SK-N-SH (cell line): ENCODE results near the gene CD6. TPM values are rescaled to one million over a fixed set of nuclear protein-coding genes. Genes with fewer than 3 reads are reported as not detected.

ENCODE experiments used
- CTCF ChIA-PET: fragments of 300-600, 350-600 bp; formaldehyde crosslinking; extraction: SDS; loops from one replicate; lab custom pipeline; 2021; lab: Yijun Ruan, JAX
- POLR2A ChIA-PET: fragments of 350-600 bp; sonication (Branson Sonifier 250); formaldehyde crosslinking; extraction: SDS; loops from one replicate; lab custom pipeline; 2020; ENCODE audit warnings: antibody characterized with exemption, inconsistent platforms; lab: Yijun Ruan, JAX
- DNase-seq: peaks from one replicate; pipeline ENCODE4 v3.0.0; 2012
- H2AFZ ChIP-seq: fragments of 200-600 bp; sonication (generic); 2 replicates; pipeline ENCODE4 v1.8.1; 2016; ENCODE audit warnings: antibody characterized with exemption, mild to moderate bottlenecking, low read depth
- H3F3A ChIP-seq: fragments of 200-600 bp; sonication (generic); replicated peaks from 2 replicates; pipeline ENCODE3; 2016; ENCODE audit warnings: antibody characterized with exemption, mild to moderate bottlenecking; ENCODE audit not compliant: insufficient read depth
- H3K27ac ChIP-seq, 2 experiments: fragments of 200-500 bp in 1 of 2; fragments of 200-600 bp in 1 of 2; sonication (Bioruptor generic) in 1 of 2; sonication (generic), shearing (Covaris generic) in 1 of 2; 2 replicates each; pipeline versions ENCODE4 v1.5.1 to v1.6.1; 2014 to 2016; ENCODE audit warnings: low read depth in 2 of 2, inconsistent platforms in 1 of 2, low read length in 1 of 2, mild to moderate bottlenecking in 1 of 2, mixed read lengths in 1 of 2
- H3K27me3 ChIP-seq: fragments of 200-600 bp; sonication (generic), shearing (Covaris generic); 2 replicates; pipeline ENCODE4 v1.6.1; 2016; ENCODE audit warnings: mixed run types; ENCODE audit not compliant: insufficient read depth
- H3K36me3 ChIP-seq, 2 experiments: fragments of 200-500 bp in 1 of 2; fragments of 200-600 bp in 1 of 2; sonication (Bioruptor generic) in 1 of 2; sonication (generic) in 1 of 2; replicated peaks in 1 of 2; 2 replicates each; pipeline versions ENCODE3 to v1.5.1; 2014 to 2016; ENCODE audit warnings: low read length in 1 of 2, mild to moderate bottlenecking in 1 of 2; ENCODE audit not compliant: insufficient read depth in 2 of 2, control insufficient read depth in 1 of 2
- H3K4me1 ChIP-seq, 2 experiments: fragments of 200-500 bp in 1 of 2; fragments of 200-600 bp in 1 of 2; sonication (Bioruptor generic) in 1 of 2; sonication (generic), shearing (Covaris generic) in 1 of 2; 2 replicates each; pipeline versions ENCODE4 v1.5.1 to v1.6.1; 2014 to 2016; ENCODE audit warnings: low read depth in 1 of 2, low read length in 1 of 2, mixed run types in 1 of 2; ENCODE audit not compliant: insufficient read depth in 2 of 2, control insufficient read depth in 1 of 2
- H3K4me2 ChIP-seq: fragments of 200-600 bp; sonication (generic), shearing (Covaris generic); 2 replicates; pipeline ENCODE4 v1.6.1; 2017; ENCODE audit warnings: mixed run types
- H3K4me3 ChIP-seq, 2 experiments: fragments of 200-500 bp in 1 of 2; fragments of 200-600 bp in 1 of 2; sonication (Bioruptor generic) in 1 of 2; sonication (generic), shearing (Covaris generic) in 1 of 2; 2 replicates each; pipeline versions ENCODE4 v1.5.1 to v1.8.1; 2014 to 2016; ENCODE audit warnings: low read depth in 2 of 2, inconsistent platforms in 1 of 2, low read length in 1 of 2, mild to moderate bottlenecking in 1 of 2, mixed read lengths in 1 of 2, moderate library complexity in 1 of 2
- H3K79me2 ChIP-seq: fragments of 200-600 bp; sonication (generic); 2 replicates; pipeline ENCODE4 v1.8.1; 2017; ENCODE audit warnings: mild to moderate bottlenecking; ENCODE audit not compliant: insufficient read depth
- H3K9ac ChIP-seq: fragments of 200-600 bp; sonication (generic); 2 replicates; pipeline ENCODE4 v1.6.1; 2017; ENCODE audit warnings: mixed run types
- H3K9me2 ChIP-seq: fragments of 200-600 bp; sonication (generic); 2 replicates; pipeline ENCODE4 v1.6.1; 2017; ENCODE audit warnings: mixed run types
- H3K9me3 ChIP-seq: fragments of 200-600 bp; sonication (generic); 2 replicates; pipeline ENCODE4 v1.6.1; 2017; ENCODE audit warnings: mixed run types, mild to moderate bottlenecking, moderate library complexity
- H4K20me1 ChIP-seq: fragments of 200-600 bp; sonication (generic); 2 replicates; pipeline ENCODE4 v1.6.1; 2017; ENCODE audit warnings: mild to moderate bottlenecking, mixed run types; ENCODE audit not compliant: insufficient read depth
- ELF1 ChIP-seq: IDR thresholded peaks from 2 replicates; pipeline ENCODE4 v1.4.0; 2012
- EZH2phosphoT487 ChIP-seq: fragments of 200-600 bp; sonication (generic); IDR thresholded peaks from 2 replicates; pipeline ENCODE4 v1.6.1; 2017; ENCODE audit warnings: low read depth, mixed run types, mild to moderate bottlenecking, antibody characterized with exemption, moderate library complexity, borderline replicate concordance
- FOSL2 ChIP-seq: IDR thresholded peaks from 2 replicates; pipeline ENCODE4 v1.4.0; 2012; ENCODE audit warnings: low read depth, mild to moderate bottlenecking, moderate library complexity, borderline replicate concordance
- GABPA ChIP-seq: IDR thresholded peaks from 2 replicates; pipeline ENCODE4 v1.4.0; 2012; ENCODE audit warnings: low read depth, mild to moderate bottlenecking
- MXI1 ChIP-seq: IDR thresholded peaks from 2 replicates; pipeline ENCODE4 v1.6.1; 2012; ENCODE audit warnings: mild to moderate bottlenecking, low read depth, low read length, improper control_type of control experiment
- NRF1 ChIP-seq: IDR thresholded peaks from 2 replicates; pipeline ENCODE4 v1.6.1; 2012; ENCODE audit warnings: low read depth, mild to moderate bottlenecking, low read length
- SMC3 ChIP-seq: IDR thresholded peaks from 2 replicates; pipeline ENCODE4 v1.6.1; 2012; ENCODE audit warnings: low read depth, low read length, improper control_type of control experiment
- WGBS: methylation state at CpG from one replicate; pipeline ENCODE4 v1.1.6; 2017; ENCODE audit warnings: low lambda C conversion rate; 5-methylcytosine and 5-hydroxymethylcytosine counted together
- polyA plus RNA-seq, 3 experiments: library from polyadenylated mRNA; depleted of rRNA; stranded (reverse); fragments of >200 nt; gene quantifications; 2 replicates each; pipeline ENCODE4 v1.2.3, GENCODE V29; 2012
- TF ChIP-seq, protein P1 (sequence below): fragments of 150-350 bp; IDR thresholded peaks from 2 replicates; pipeline ENCODE4 v1.6.1; 2016; ENCODE audit warnings: mild to moderate bottlenecking, low read depth, low read length
- TF ChIP-seq, protein P2 (sequence below): IDR thresholded peaks from 2 replicates; pipeline ENCODE4; 2012
- TF ChIP-seq, protein P3 (sequence below): fragments of 200-600 bp; sonication (generic); IDR thresholded peaks from 2 replicates; pipeline ENCODE4 v1.6.1; 2017; ENCODE audit warnings: antibody characterized with exemption, mild to moderate bottlenecking, moderate library complexity

Gene CD6
- polyA plus RNA-seq, 1 of the 3 experiments (the other 2 are of a cell fraction), result not detected

GRCh38 chr11:61004180-61004611 lies 32.7 kb downstream of the CD6 start (continued):
- TF ChIP-seq, protein P1, sequence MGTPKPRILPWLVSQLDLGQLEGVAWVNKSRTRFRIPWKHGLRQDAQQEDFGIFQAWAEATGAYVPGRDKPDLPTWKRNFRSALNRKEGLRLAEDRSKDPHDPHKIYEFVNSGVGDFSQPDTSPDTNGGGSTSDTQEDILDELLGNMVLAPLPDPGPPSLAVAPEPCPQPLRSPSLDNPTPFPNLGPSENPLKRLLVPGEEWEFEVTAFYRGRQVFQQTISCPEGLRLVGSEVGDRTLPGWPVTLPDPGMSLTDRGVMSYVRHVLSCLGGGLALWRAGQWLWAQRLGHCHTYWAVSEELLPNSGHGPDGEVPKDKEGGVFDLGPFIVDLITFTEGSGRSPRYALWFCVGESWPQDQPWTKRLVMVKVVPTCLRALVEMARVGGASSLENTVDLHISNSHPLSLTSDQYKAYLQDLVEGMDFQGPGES, result no peak
- TF ChIP-seq EZH2phosphoT487 (no peak), SMC3 (no peak), FOSL2 (no peak)

- Histone ChIP-seq H3K79me2 (no peaks in the 10 kb centered on the region), H3K4me3 (no peak overlapping the region), H3K4me1 (peaks cover 4 to 10% of the 10 kb centered on the region in 2 experiments; a peak in 2 of 4 replicates), H3K4me2 (no peak overlapping the region), H3K9ac (no peak overlapping the region), H2AFZ (no peak overlapping the region), H3K9me2 (no peaks in the 10 kb centered on the region), H3F3A (no peaks in the 10 kb centered on the region), H3K36me3 (no peaks in the 10 kb centered on the region), H4K20me1 (no peaks in the 10 kb centered on the region), H3K27ac (no peak overlapping the region), H3K9me3 (no peaks in the 10 kb centered on the region), H3K27me3 (peaks cover 19% of the 10 kb centered on the region; the same call in 1 of the 2 replicates)
- ChIA-PET POLR2A (no interaction called here), CTCF (interaction anchor here (1.3 kb wide), 1 partner anchor 183 kb away, joined by 3 read pairs; no protein-coding TSS in a partner anchor)
- 60% methylated on average over 5 of the region's 5 CpGs for WGBS
- TF ChIP-seq ELF1 (no peak), NRF1 (no peak), GABPA (no peak), MXI1 (no peak)
- TF ChIP-seq, protein P2, sequence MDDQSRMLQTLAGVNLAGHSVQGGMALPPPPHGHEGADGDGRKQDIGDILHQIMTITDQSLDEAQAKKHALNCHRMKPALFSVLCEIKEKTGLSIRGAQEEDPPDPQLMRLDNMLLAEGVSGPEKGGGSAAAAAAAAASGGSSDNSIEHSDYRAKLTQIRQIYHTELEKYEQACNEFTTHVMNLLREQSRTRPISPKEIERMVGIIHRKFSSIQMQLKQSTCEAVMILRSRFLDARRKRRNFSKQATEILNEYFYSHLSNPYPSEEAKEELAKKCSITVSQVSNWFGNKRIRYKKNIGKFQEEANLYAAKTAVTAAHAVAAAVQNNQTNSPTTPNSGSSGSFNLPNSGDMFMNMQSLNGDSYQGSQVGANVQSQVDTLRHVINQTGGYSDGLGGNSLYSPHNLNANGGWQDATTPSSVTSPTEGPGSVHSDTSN, result no peak
- TF ChIP-seq, protein P3, sequence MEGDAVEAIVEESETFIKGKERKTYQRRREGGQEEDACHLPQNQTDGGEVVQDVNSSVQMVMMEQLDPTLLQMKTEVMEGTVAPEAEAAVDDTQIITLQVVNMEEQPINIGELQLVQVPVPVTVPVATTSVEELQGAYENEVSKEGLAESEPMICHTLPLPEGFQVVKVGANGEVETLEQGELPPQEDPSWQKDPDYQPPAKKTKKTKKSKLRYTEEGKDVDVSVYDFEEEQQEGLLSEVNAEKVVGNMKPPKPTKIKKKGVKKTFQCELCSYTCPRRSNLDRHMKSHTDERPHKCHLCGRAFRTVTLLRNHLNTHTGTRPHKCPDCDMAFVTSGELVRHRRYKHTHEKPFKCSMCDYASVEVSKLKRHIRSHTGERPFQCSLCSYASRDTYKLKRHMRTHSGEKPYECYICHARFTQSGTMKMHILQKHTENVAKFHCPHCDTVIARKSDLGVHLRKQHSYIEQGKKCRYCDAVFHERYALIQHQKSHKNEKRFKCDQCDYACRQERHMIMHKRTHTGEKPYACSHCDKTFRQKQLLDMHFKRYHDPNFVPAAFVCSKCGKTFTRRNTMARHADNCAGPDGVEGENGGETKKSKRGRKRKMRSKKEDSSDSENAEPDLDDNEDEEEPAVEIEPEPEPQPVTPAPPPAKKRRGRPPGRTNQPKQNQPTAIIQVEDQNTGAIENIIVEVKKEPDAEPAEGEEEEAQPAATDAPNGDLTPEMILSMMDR, result no peak
- DNase-seq, result no peak
Measured at GRCh38 chr11:61004761-61005181, 33.3 kb downstream of the CD6 start.
